Epithelial cell of esophagus (primary cell): ENCODE results near the gene KANSL1L.

Source experiments
- DNase-seq: peaks from one replicate; pipeline ENCODE4 v3.0.0; 2010; ENCODE audit warnings: low read depth
- H3K4me3 ChIP-seq: 2 replicates; pipeline ENCODE4 v1.5.1; 2011; ENCODE audit warnings: mild to moderate bottlenecking, low read length, control low read depth
- TF ChIP-seq, protein P1 (sequence below): IDR thresholded peaks from 2 replicates; pipeline ENCODE4 v1.5.1; 2011; ENCODE audit warnings: low read depth, mild to moderate bottlenecking, low read length, control low read depth, inconsistent platforms; ENCODE audit not compliant: insufficient read depth; ENCODE audit errors: missing control alignments

The KANSL1L gene

DNA sequence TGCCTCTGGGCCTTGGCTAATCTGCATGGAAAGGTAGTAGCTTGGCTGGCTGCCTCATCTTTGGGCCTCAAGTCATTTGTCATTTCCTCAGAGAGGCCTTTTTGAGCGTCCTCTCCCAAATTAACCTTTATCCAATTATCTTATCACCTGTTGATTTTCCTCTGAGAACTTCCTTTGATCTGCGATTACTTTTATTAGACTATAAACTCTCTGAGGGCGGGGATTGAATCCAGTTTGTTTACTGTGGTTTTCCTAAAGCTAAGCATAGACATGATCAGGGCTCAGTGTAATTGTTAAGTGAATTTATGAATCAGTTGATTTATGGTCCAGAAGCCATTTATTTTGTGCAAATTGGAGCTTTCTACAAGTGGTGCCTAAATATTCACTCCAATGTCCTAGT is 161.3 kb downstream of the KANSL1L start:
- DNase-seq = no peak
- TF ChIP-seq, protein P1, sequence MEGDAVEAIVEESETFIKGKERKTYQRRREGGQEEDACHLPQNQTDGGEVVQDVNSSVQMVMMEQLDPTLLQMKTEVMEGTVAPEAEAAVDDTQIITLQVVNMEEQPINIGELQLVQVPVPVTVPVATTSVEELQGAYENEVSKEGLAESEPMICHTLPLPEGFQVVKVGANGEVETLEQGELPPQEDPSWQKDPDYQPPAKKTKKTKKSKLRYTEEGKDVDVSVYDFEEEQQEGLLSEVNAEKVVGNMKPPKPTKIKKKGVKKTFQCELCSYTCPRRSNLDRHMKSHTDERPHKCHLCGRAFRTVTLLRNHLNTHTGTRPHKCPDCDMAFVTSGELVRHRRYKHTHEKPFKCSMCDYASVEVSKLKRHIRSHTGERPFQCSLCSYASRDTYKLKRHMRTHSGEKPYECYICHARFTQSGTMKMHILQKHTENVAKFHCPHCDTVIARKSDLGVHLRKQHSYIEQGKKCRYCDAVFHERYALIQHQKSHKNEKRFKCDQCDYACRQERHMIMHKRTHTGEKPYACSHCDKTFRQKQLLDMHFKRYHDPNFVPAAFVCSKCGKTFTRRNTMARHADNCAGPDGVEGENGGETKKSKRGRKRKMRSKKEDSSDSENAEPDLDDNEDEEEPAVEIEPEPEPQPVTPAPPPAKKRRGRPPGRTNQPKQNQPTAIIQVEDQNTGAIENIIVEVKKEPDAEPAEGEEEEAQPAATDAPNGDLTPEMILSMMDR = no peak
- no peak overlapping the region for H3K4me3 ChIP-seq

DNA sequence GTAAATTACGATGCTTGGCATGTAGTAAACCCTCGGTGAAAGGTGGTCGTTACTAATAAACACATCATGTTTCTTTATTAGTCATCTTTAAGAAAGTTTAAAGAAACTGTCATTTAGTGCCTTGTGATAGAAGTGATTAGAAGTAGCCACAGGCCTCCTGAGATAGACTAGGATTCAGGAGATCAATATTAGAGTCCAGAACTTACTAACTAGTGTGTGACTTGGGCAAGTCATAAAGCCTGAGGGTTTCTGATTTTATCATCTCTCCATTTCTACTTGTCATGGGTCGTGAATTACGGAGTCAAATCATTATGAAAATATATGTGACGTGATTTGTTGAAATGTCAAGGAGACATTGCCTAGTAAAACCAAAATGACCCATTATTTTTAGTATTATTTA is 162.1 kb downstream of the KANSL1L start:
- no peak for DNase-seq
- TF ChIP-seq, protein P1 = no peak
- no peak overlapping the region for H3K4me3 ChIP-seq

DNA sequence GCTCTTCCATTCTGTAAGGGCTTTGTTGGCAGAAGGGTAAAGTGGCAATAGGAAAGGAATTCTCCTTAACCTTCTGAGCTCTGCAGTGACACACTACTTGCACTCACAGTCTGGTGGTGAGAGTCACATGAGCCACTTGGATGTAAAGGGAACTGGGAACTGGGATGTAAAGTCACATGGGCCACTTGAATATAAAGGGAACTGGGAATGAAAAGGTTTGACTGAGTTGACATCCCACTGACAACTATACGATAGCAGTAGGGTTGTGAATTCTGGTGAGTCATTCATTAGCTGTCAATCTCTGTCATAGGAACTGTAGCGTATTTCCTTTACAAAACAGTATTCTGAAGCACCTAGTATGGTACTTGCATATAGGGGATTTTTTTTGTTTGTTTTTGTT is 163.3 kb downstream of the KANSL1L start:
- TF ChIP-seq, protein P1 = no peak
- H3K4me3 ChIP-seq = no peak overlapping the region
- DNase-seq = peak; percentile 19

DNA sequence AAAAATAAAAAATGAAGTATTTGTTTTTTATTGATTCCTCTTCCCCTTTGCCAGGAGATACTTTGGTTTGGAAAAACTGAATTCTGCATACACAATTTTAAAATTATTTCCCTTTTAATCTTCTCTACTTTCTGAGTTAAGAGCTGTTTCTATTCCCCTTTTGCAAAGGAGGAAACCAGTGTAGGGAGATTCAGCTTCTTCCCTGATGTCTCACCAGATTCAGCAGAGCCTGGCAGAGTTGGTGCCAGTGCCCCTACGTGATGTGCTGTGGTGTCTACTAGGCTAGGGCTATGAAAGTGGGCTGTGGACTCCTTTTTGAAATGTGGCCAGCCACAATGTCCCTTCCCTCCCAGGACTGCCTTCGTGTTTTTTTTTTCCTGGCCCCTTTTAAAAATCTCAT is 166.3 kb downstream of the KANSL1L start:
- H3K4me3 ChIP-seq = no peak overlapping the region
- no peak for DNase-seq
- TF ChIP-seq, protein P1 = no peak

DNA sequence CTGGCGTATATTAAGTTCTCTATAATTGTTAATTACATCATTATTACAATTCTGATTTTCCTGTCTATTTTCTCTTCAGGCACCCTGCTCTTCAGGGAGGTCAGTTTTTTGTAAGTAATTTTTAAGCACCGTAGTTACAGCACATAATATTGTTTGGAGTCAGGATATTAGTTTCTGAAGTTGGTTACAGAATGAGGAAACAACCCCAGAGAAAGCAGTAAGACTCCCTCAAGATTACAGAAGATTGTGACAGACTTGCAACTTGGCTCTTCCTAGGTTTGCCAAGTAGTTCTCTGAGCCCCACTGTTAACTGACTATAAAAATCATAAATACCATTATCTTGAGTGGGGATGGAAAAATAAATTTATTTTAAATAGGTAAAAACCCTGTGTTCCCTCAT is 167.8 kb downstream of the KANSL1L start:
- no peak for DNase-seq
- TF ChIP-seq, protein P1 = no peak
- peak overlapping the region; percentile 91 for H3K4me3 ChIP-seq

DNA sequence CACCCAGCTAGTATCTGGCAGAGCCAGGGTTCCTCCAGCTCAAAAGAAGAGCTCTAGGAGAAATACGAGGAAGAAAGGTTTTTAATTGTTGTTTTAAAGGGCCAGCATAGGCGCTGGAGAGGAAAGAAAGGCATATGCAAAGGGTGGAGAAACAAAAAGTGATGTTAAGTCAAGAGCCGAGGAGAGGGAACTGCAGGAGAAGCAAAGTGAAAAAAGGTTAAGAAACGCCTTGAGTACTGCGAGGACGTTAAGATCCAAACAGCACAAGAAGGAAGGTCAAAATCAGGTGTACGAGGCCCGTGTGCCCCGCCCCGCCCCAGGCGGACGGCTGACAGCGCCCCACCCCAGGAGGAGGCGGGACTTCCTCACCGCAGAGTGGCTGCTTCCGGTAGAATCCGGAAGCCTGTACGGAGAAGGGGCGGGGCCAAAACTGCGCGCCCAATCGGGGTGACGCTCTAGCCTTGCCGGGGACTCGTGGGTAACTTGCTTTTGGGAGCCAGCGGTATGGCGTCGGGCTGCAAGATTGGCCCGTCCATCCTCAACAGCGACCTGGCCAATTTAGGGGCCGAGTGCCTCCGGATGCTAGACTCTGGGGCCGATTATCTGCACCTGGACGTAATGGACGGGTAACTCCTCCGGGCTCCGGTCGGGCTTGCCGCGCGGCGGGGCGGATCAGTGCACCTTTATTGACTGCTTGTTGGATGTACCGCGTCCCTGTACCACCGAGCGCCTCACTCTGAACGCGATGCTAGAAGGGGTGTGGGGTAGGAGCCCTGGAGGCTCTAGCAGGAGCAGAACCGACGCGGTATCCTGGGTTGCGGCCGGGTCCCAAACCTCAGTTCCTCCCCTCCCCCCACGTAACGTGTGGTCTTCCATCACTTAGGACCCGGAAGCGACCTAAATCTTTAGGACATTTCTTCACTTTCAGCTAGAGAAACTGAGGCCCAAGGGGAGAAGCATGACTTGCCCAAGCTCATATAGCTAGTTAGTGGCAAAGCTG is 168.8 kb downstream of the KANSL1L start, which contains the start of gene RPE:
TSS of gene RPE (plus strand) at position 481 of the 1,000 bp plus-strand sequence. CDS start at position 505, 24 bp downstream.
- TF ChIP-seq, protein P1 = no peak
- peak; percentile 97 for DNase-seq
- peak within 1 kb of the TSS; percentile 91 for H3K4me3 ChIP-seq
